ENCODE measurements around the gene ZNF785. TPM values are rescaled to one million over a fixed set of nuclear protein-coding genes. Genes with fewer than 3 reads are reported as not detected.
A peak's percentile ranks its signal among the peaks of the same experiment; 100 is the strongest.

The ZNF785 gene
- total and polyA plus RNA-seq, 2 of the 13 experiments (the other 11 are each of a cell fraction or from before 2014, with no cell fraction given) = 0.01 TPM; not detected in 1

- TF ChIP-seq NFAT5 (CRISPR knock-in tag; IDR thresholded peaks at IDR 0.05) (no peak; the same call in 1 of the 2 replicates), YEATS2 (CRISPR knock-in tag; IDR thresholded peaks at IDR 0.05; ENCODE audit: borderline replicate concordance) (peak; percentile 46; the same call in 1 of the 2 replicates), ZNF280D (CRISPR knock-in tag; IDR thresholded peaks at IDR 0.05) (no peak), ZNF280B (CRISPR knock-in tag; IDR thresholded peaks at IDR 0.05; ENCODE audit: borderline replicate concordance) (peak; percentile 69; the same call in 1 of the 2 replicates), ZNF432 (CRISPR knock-in tag; IDR thresholded peaks at IDR 0.05; ENCODE audit: borderline replicate concordance) (no peak), KLF16 (CRISPR knock-in tag; IDR thresholded peaks at IDR 0.05) (peak in 1 of 2 experiments; percentile 68; a peak in 2 of 4 replicates), SP140L (CRISPR knock-in tag; IDR thresholded peaks at IDR 0.05; ENCODE audit: borderline replicate concordance) (0 out of 2 replicates have a peak, but pooled peaks have one; percentile 58), KLF6 (CRISPR knock-in tag; IDR thresholded peaks at IDR 0.05) (0 out of 2 replicates have a peak, but pooled peaks have one; percentile 20), EEA1 (CRISPR knock-in tag; IDR thresholded peaks at IDR 0.05; ENCODE audit: borderline replicate concordance) (peak; percentile 86; the same call in 1 of the 2 replicates), ATM (IDR thresholded peaks at IDR 0.05; ENCODE audit: borderline replicate concordance) (no peak), SPEN (CRISPR knock-in tag; IDR thresholded peaks at IDR 0.05; ENCODE audit: low read depth) (peak; percentile 26), ARNTL (CRISPR knock-in tag; IDR thresholded peaks at IDR 0.05) (peak; percentile 18; the same call in 1 of the 2 replicates), KDM1A (CRISPR knock-in tag; IDR thresholded peaks at IDR 0.05) (no peak)
- TF ChIP-seq, protein P1, sequence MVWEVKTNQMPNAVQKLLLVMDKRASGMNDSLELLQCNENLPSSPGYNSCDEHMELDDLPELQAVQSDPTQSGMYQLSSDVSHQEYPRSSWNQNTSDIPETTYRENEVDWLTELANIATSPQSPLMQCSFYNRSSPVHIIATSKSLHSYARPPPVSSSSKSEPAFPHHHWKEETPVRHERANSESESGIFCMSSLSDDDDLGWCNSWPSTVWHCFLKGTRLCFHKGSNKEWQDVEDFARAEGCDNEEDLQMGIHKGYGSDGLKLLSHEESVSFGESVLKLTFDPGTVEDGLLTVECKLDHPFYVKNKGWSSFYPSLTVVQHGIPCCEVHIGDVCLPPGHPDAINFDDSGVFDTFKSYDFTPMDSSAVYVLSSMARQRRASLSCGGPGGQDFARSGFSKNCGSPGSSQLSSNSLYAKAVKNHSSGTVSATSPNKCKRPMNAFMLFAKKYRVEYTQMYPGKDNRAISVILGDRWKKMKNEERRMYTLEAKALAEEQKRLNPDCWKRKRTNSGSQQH (CRISPR knock-in tag; IDR thresholded peaks at IDR 0.05; ENCODE audit: low read depth) = peak; percentile 96
- TF ChIP-seq, protein P2, sequence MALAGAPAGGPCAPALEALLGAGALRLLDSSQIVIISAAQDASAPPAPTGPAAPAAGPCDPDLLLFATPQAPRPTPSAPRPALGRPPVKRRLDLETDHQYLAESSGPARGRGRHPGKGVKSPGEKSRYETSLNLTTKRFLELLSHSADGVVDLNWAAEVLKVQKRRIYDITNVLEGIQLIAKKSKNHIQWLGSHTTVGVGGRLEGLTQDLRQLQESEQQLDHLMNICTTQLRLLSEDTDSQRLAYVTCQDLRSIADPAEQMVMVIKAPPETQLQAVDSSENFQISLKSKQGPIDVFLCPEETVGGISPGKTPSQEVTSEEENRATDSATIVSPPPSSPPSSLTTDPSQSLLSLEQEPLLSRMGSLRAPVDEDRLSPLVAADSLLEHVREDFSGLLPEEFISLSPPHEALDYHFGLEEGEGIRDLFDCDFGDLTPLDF (CRISPR knock-in tag; IDR thresholded peaks at IDR 0.05) = peak; percentile 87
Measured at GRCh38 chr16:30571445-30572322, 13.8 kb downstream of the ZNF785 start, which contains the start of gene ZNF688 (continued).
